ENCODE data around the gene MVP.
"Not testable (repeated sequence)": the region's sequence is repeated elsewhere in the genome, so short reads cannot be mapped to it uniquely, and the experiment has no call there.

MVP gene

DNA sequence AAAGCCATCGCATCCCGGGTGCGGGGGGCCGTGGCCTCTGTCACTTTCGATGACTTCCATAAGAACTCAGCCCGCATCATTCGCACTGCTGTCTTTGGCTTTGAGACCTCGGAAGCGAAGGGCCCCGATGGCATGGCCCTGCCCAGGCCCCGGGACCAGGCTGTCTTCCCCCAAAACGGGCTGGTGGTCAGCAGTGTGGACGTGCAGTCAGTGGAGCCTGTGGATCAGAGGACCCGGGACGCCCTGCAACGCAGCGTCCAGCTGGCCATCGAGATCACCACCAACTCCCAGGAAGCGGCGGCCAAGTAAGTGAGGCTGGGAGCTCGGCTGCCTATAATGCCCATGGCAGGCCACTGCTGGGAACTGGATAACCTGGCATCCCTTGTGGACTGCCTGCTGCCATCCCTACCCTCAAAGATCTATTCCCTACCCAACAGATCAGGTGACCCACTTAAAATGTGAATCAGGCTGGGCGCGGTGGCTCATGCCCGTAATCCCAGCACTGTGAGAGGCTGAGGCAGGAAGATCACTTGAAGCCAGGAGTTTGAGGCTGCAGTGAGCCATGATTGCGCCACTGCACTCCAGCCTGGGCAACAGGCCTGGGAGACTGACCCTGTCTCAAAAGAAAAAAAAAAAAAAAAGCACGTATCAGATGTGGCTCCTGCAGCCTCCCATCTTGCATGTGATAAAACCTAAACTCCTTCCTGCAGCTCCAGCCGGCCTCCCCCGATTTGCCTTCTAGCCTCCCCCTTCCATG lies 24.5 kb downstream of the MVP start:
- DNase-seq: no peak

DNA sequence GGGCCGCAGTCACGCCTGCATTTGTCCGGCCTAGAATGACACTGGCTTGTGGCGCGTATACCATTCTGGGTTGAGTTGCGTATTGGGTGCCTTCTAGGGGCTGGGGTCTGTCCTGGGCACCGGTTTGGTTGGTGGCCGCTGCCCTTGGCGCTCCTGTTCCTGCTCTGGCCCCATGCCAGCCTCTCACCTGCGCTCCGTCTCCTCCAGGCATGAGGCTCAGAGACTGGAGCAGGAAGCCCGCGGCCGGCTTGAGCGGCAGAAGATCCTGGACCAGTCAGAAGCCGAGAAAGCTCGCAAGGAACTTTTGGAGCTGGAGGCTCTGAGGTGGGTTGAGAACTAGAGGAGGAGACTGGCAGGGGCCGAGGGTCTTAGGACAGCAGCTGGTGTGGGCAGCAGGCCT lies 25.4 kb downstream of the MVP start:
- no peak for DNase-seq

DNA sequence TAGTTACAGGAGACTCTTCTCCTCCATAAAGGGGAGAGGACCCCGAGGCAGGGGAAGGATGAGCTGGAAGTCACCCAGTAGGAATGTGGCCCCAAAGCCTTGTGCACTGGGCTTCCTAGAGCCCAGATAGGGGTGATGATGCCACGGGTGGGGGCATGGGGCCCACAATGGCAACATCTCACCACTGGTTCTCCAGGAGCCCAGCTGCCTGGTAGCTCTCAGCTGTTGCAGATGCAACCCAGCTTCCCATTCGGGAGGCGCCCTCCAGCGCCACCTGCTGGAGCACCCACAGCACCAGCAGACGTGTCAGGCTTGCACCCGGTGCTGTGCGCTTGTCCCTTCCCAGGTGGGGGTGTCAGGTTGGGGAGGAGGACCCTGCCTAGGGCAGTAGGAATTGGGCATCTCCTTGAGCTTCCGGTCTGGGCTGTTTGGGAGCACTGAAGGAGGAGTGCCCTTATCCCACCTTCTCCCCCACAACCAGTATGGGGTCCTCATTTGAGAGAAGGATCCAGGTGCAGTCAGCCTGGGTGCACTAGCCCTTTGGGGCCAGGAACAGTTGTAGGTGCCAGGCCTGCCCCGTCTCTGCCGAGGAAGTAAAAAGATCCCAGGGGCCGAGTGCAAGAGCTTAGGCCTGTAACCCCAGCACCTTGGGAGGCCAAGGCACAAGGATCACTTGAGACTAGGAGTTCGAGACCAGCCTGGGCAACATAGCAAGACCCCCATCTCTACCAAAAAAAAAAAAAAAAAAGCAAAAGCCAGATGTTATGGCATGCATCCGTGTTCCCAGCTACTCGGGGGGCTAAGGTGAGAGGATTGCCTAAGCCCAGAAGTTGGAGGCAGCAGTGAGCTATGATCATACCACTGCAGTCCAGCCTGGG lies 28.4 kb downstream of the MVP start:
- no peak for DNase-seq

- DNase-seq: peak; percentile 15
Observed at GRCh38 chr16:29849505-29849904, 29.2 kb downstream of the MVP start.

DNA sequence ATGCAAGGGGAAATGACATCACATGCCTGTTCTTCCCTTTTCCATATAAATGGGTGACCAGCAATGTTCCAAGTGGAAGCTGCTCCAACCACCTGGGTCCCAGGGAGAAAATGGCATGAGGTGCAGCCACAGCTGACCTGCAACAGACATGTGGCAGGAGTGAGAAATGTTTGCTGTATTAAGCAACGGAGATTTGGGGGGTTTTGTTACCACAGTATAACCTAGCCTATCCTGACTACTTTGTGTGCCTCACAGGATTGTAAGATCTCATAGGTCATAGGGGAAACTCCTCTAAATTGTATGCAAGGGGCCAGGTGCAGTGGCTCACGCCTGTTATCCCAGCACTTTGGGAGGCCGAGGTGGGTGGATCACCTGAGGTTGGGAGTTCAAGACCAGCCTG lies 30.7 kb downstream of the MVP start:
- DNase-seq: no peak

DNA sequence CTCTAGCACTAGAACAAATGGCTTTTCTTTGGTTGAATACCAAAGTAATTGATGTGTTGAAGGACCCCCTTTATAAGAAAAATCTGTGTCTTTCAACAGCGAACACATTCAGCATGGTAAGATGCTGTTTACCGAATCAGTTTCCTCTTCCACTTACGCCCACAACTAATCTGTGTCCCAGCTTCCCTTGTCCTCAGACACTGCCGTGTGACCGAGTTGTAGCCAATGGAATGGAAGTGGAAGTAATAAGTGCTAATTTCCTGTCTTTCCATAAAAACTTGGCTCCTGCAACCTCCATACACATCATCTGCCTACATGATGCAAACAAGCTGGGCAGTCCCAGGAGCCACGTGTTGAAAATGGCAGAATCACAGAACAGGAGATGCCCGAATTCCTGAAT lies 32.4 kb downstream of the MVP start:
- no peak for DNase-seq

DNA sequence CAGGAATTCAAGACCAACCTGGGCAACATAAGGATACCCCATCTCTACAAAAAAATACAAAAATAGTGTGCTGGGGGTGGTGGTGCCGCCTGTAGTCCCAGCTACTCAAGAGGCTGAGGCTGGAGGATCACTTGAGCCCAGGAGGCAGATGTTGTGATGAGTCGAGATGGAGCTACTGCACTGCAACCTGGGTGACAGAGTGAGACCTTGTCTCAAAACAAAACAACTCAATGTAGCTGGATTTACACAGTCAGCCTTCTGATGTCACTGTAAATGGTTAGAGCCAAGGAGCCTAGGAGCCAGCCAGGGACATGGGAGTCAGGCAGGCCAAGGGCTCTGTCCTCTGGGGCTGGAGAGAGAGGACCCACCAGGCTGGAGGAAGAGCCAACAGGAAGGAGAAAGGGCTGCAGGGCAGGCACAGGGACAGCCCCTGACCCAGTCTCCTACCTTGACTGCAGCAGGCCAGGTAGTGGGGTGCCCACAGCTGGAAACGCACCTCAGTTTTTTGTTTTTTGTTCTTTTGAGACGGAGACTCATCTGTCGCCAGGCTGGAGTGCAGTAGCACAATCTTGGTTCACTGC lies 34.3 kb downstream of the MVP start:
- no peak for DNase-seq

- DNase-seq: no peak
Observed at GRCh38 chr16:29857133-29857760, 37.0 kb downstream of the MVP start.

DNA sequence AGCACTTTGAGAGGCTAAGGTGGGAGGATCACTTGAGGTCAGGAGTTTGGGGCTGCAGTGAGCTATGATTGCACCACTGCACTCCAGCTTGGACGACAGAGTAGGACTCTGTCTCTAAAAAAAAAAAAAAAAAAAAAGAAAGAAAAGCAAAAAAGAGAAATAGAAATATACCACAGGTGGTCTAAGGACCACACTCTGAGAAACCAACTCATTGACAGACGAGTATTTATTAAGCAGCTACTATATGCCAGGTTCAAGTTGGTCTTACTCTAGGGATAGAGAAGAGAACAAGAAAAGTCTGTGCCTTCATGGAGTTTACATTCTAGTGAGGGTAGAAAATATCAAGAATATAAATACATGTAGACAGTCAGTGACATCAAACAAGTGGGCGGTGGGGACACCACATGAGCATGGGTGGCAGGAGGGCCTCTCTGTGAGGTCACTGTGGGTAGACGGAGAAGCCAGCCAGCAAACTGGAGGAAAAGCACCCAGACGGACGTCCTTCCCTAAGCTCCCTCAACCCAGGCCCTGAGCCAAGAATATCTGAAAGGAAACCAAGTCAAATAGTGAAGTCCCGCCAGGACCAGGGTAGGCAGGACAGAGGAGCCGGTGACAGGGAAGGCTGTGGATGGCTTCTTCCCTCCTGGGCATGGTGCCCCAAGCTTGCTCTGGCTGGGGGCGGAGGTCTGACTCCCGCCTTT lies 38.0 kb downstream of the MVP start:
- no peak for DNase-seq

DNA sequence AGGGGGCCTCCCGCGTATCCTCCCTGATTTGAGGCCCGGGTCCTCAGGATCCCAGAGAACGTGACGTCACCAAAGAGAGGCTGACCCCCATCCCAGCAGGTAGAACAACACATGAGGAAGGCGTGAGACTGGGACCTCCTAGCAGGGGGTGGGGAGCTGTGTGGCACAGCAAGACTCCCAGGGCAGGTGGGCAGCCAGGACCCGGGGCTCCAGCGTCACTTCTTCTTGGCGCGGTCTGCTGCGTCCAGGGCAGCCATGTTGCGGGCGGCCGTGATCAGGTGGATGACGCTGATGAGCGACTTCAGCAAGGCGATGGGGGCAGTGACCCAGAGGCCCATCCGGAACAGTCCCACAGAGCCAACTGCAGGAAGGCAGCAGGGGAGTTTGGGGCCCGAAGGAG lies 38.7 kb downstream of the MVP start:
- DNase-seq: no peak

DNA sequence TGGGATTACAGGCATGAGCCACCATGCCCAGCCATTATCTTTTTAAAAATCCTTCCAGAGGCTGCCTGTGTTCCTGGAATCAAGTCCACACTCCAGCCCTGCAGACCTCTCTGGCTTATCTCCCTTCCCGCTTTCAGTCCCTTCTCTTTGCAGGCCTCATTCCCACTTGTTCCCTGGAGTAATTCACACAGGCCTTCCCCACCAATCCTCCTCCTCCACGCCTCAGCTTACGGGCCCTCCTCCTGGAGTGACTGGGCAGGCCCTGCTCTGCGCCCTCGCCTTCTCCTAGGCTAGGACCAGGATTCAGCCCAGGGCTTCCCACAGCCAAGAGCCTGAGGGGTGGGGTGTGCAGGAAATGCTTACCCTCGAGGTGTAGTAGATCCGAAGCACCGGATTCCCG lies 40.0 kb downstream of the MVP start:
- no peak for DNase-seq

GRCh38 chr16:29862383-29862883 lies 42.2 kb downstream of the MVP start:
- DNase-seq: no peak

GRCh38 chr16:29862884-29863668 lies 42.8 kb downstream of the MVP start, which contains the start of gene CDIPT:
CDIPT (minus strand) TSS chr16:29863226; CDS start chr16:29862857, 369 bp downstream.
- DNase-seq: peak; percentile 97

GRCh38 chr16:29863669-29863984 lies 43.4 kb downstream of the MVP start:
- DNase-seq: no peak

- no peak for DNase-seq
Observed at GRCh38 chr16:29864205-29864604, 43.9 kb downstream of the MVP start.

- DNase-seq: no peak
Observed at GRCh38 chr16:29868396-29869009, 48.2 kb downstream of the MVP start.

GRCh38 chr16:29869067-29869466 lies 48.8 kb downstream of the MVP start:
- not testable (repeated sequence) for DNase-seq

- no peak for DNase-seq
Observed at GRCh38 chr16:29871822-29872546, 51.7 kb downstream of the MVP start.

GRCh38 chr16:29873319-29873718 lies 53.1 kb downstream of the MVP start:
- no peak for DNase-seq

- DNase-seq: no peak
Observed at GRCh38 chr16:29875206-29875605, 54.9 kb downstream of the MVP start.

- DNase-seq: no peak
Observed at GRCh38 chr16:29876217-29876593, 55.9 kb downstream of the MVP start.

All from NCI-H2227 treated with DMSO at 0.1 percent for 48 hours (cell line).